Astrocyte of the cerebellum (primary cell): ENCODE data around the gene ZMYND8.
"Not testable (repeated sequence)": the region's sequence is repeated elsewhere in the genome, so short reads cannot be mapped to it uniquely, and the experiment has no call there.

Experiments
- DNase-seq: peaks from one replicate; pipeline ENCODE4 v3.0.0-alpha.2; 2011; ENCODE audit warnings: low read depth
- H3K4me3 ChIP-seq: 2 replicates; pipeline ENCODE4 v1.5.1; 2011; ENCODE audit warnings: mild to moderate bottlenecking, low read depth, low read length, moderate library complexity
- in situ Hi-C: cut with HindIII; loops from 2 replicates; pipeline ENCODE4 v1.10.0; 2017; ENCODE audit warnings: low sequenced_read_pairs
- TF ChIP-seq, protein P1 (sequence below): IDR thresholded peaks from 2 replicates; pipeline ENCODE4 v1.5.1; 2012; ENCODE audit warnings: low read length, low read depth, moderate library complexity, mild to moderate bottlenecking; ENCODE audit errors: missing control alignments

ZMYND8 gene

DNA sequence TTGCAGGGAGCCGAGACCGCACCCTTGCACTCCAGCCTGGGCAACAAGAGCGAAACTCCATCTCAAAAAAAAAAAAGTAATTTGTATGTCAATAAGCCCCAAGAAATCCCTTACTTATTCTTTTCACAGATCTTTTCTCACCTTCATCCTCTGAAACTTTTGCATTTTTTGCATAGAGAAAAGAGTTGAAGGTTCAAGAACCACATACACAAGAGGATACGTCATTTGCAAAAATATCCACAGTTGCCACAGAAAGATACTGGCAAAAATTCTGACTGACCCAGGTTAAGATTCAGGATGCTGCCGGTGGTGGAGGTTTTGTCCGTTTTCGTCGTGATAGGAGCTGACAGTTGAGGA, 94.5 kb downstream of the ZMYND8 start:
- no peak overlapping the region for H3K4me3 ChIP-seq
- in situ Hi-C loops, result no loop called here
- TF ChIP-seq, protein P1, sequence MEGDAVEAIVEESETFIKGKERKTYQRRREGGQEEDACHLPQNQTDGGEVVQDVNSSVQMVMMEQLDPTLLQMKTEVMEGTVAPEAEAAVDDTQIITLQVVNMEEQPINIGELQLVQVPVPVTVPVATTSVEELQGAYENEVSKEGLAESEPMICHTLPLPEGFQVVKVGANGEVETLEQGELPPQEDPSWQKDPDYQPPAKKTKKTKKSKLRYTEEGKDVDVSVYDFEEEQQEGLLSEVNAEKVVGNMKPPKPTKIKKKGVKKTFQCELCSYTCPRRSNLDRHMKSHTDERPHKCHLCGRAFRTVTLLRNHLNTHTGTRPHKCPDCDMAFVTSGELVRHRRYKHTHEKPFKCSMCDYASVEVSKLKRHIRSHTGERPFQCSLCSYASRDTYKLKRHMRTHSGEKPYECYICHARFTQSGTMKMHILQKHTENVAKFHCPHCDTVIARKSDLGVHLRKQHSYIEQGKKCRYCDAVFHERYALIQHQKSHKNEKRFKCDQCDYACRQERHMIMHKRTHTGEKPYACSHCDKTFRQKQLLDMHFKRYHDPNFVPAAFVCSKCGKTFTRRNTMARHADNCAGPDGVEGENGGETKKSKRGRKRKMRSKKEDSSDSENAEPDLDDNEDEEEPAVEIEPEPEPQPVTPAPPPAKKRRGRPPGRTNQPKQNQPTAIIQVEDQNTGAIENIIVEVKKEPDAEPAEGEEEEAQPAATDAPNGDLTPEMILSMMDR, result no peak
- no peak for DNase-seq

DNA sequence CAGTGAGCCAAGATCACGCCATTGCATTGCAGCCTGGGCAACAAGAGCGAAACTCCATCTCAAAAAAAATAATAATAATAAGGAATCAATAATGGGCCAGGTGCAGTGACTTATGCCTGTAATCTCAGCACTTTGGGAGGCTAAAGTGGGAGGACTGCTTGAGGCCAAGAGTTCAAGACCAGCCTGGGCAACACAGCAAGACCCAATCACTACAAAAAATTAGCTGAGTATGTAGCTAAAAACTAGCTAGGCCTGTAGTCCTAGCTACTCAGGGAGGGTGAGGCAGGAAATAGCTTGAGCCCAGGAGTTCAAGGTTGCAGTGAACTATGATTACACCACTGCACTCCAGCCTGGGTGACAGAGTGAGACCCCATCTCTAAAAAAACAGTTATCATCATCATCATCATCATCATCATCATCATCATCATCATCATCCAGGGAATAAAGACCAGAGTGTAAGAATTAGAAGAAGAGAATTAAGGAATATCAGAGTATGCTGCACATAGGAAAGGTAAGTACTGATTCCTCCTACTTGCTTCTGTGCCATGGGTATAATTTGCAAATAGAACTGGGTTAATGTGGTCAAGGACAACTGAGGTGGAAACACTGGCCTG, 95.2 kb downstream of the ZMYND8 start:
- H3K4me3 ChIP-seq, DNase-seq, in situ Hi-C loops: not testable (repeated sequence)

DNA sequence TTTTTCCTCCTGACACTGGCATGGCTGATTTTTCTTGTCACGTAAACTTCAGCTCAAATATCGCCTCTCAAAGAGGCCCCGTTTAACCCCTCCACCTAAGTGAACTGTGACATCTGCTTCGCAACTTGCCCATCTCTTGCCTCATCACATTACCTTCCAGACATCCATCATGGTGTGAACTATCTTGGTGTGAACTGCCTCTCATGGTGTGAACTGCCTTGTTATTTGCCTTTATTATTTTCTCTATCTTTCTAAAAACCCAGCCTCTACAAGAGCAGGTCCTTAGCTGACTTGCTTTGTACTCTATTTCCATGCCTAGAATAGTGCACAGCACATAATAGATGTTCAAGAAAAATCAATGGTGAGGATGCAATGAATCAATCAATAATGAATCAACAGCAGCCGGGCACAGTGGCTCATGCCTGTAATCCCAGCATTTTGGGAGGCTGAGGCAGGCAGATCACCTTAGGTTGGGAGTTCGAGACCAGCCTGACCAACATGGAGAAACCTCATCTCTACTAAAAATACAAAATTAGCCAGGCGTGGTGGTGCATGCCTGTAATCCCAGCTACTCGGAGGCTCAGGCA, 95.9 kb downstream of the ZMYND8 start:
- H3K4me3 ChIP-seq, DNase-seq, in situ Hi-C loops: not testable (repeated sequence)

DNA sequence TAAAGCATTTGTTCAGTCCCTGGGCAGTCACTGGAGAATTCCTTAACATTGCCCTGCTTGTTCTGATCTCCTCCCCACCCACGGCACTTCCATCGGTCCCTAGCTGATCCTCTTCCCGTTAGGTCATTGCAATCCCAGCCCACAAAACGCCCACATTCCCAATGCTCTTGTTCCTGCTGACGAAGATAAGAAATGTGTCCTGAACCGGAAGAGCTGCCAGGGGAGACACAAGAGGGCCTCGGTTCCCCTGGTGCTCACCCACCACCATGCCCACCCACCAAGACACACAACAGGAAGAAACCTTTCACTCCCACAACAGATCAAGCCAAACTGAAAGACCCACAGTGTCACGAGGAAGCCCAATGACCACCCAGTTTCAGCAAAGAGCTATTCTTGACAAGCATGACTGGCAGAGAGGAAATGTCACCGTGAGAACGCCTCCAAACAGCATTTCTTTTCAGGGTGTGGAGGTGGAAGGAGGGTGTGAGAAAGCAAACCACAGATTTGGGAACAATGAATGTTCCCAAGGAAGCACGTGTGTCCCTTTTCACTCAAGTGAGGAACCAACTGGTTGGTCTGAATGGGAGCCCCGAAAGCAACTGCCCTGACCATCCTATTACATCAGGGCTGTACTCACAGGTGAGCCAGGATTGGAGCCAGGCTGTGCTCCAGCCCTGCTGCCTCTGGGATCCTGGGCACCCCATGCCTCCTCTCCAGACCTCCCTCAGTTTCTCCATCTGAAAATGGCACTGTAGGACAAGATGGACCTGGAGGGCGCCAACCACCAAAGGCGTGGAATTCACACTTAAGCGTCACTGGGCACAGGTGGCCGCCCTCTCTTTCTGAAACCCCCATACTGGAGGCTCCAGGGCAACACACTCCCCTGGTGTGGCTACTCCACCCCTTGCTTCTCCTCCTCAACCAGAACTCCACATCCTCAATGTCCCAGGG, 97.5 kb downstream of the ZMYND8 start:
- DNase-seq, result no peak
- in situ Hi-C loops, result no loop called here
- TF ChIP-seq, protein P1, result no peak
- no peak overlapping the region for H3K4me3 ChIP-seq

DNA sequence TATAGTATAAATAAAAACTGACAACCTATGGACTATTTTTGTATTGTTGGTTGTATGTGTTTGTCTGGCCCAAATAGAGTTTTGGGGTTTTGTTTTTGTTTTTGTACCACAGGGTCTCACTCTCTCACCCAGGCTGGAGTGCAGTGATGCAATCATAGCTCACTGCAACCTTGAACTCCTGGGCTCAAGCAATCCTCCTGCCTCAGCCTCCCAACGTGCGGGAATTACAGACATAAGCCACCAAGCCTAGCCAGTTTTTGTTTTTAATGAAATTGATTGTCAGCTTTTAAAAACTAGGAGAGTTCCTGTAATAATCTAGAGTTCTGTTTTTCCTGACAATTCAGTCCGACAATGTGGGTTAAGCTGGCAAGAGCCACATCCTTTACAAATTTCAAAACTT, 98.7 kb downstream of the ZMYND8 start:
- no peak overlapping the region for H3K4me3 ChIP-seq
- TF ChIP-seq, protein P1, result no peak
- DNase-seq, result no peak
- in situ Hi-C loops, result no loop called here

DNA sequence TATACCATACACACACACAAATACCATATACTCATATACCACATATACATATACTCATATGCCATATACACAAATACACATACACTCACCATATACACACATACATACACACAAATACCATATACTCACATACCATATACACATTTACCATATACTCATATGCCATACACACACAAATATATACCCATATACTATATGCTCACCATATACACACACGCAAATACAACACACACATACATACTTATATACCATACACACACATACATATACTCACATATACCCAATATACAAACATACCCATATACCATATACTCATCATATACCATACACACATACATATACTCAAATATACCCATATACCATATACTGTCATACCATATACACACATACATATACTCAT, 99.2 kb downstream of the ZMYND8 start:
- in situ Hi-C loops, result no loop called here

DNA sequence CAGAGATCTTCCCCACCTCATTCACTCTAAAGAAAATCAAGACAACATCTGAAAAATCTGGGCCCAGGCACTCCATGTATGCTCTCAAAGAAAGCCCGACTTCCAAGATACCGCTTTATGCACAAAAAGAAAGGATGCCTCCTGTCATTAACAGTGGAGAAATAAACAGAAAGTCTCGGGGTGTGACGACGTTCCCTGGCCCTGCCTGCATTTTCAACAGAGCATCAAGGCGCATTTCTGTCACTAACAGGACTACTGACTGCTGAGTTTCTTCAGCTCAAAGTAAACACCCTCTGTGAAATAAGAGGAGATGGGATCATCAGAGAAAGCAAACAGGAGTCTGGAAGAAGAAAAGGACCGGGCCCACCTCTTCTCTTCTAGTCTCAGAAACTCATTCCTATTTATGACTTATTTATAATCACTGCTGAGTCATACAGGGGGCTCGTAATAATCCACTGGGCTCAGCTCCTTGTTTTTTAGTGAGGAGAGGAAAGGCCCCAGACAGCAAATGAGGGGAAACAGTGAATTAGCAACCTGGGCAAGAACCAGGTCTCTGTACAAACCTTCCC, 99.7 kb downstream of the ZMYND8 start:
- in situ Hi-C loops, result no loop called here
- H3K4me3 ChIP-seq, result no peak overlapping the region
- TF ChIP-seq, protein P1, result no peak
- no peak for DNase-seq

More for the DNA sequence above, 99.2 kb downstream of the ZMYND8 start:
- TF ChIP-seq, protein P1, result no peak
- DNase-seq, result no peak
- no peak overlapping the region for H3K4me3 ChIP-seq
